SK-N-MC (cell line): ENCODE data around the gene TTLL5.

Experiments used
- EZH2 ChIP-seq: fragments of 200-600 bp; sonication (generic); IDR thresholded peaks from one replicate; pipeline ENCODE4 v1.6.1; 2017; ENCODE audit warnings: antibody characterized with exemption
- FOXP2 ChIP-seq: optimal IDR thresholded peaks from 2 replicates; pipeline ENCODE3; 2011; ENCODE audit warnings: mild to moderate bottlenecking, moderate library complexity; ENCODE audit not compliant: insufficient read depth; ENCODE audit errors: extremely low read length, control extremely low read depth
- POLR2AphosphoS5 ChIP-seq: IDR thresholded peaks from 2 replicates; pipeline ENCODE4 v1.6.1; 2012; ENCODE audit warnings: mild to moderate bottlenecking, low read depth, low read length, borderline replicate concordance

- no peak for TF ChIP-seq EZH2
- TF ChIP-seq FOXP2: no peak
- no peak for TF ChIP-seq POLR2AphosphoS5
Observed at GRCh38 chr14:75978249-75978731, 317.2 kb downstream of the TTLL5 start.
